GM19324 (cell line): ENCODE results near the gene DPPA5.
"Not testable (repeated sequence)": the region's sequence is repeated elsewhere in the genome, so short reads cannot be mapped to it uniquely, and the experiment has no call there.

Source experiments
- ATAC-seq: cut with Tn5 transposase; IDR thresholded peaks from one replicate; pipeline ENCODE4 v1.9.1; 2021; ENCODE audit warnings: mild to moderate bottlenecking, moderate library complexity; ENCODE audit not compliant: unreplicated experiment, low FRiP score

Gene DPPA5

GRCh38 chr6:73367761-73368355 is 13.8 kb upstream of the DPPA5 start:
- ATAC-seq: no peak

GRCh38 chr6:73364549-73364948 is 10.5 kb upstream of the DPPA5 start:
- no peak for ATAC-seq

DNA sequence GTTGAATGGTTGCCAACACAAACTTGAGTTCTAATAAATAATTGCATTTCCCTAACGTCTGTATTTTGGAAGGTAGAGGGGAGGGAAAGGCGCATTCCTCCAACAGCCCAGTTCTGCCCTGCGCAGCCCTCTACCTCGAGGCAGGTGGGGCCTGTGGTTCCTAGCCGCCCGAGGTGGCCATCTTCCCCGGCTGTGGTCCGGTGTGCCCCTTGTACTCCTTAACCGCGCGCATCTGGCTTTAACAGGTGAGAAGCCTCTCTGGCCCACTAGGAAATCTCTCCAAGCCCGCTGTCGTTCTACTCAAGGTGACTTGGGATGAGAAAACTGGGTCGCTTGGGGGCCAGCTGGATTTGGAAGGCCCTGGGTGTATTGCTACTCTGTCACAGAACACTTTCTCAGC is 10.0 kb upstream of the DPPA5 start:
- ATAC-seq: no peak

DNA sequence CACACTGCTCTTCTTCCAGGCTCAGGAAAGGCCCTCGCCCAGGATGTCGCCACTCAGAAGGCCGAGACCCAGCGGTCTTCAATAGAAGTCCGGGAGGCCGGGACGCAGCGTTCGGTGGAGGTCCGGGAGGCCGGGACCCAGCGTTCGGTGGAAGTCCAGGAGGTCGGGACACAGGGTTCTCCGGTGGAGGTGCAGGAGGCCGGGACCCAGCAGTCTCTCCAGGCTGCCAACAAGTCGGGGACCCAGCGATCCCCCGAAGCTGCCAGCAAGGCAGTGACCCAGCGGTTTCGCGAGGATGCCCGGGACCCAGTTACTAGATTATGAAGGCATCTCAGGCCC is 9.4 kb upstream of the DPPA5 start:
- ATAC-seq: no peak

DNA sequence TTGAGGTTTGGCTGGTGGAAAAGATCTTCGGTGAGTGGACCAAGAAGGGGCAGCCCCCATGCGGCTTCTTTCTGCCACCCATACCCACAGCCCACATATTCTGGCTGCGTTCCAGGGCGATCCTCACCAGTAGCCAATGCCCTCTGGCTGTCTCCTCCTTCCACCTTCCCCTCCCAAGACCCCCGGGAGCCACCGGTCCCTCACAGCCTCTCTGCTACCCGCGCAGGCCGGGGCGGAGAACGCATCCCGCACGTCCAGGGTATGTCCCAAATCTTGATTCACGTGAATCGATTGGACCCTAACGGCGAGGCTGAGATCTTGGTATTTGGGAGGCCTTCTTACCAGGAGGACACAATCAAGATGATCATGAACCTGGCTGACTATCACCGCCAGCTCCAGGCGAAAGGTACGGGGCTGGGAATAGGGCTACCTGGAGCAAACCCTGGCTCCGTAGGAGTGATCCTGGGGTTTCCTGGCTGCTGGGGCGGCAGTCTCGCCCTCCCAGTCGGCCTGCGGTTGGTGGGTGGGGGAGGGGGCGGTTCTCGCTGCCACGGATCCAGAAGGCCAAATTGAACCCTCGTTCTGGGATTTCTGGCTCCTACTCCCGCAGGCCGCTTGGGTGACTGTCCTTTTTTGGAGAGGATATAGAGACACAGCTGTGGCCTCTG is 8.9 kb upstream of the DPPA5 start:
- ATAC-seq: no peak

GRCh38 chr6:73362358-73362757 is 8.3 kb upstream of the DPPA5 start, which contains the start of gene KHDC3L:
Gene KHDC3L, plus strand, starts transcription at chr6:73362658. Its CDS starts 72 bp downstream, at chr6:73362730.
- no peak for ATAC-seq

GRCh38 chr6:73349311-73349710 is 4.8 kb downstream of the DPPA5 start:
- no peak for ATAC-seq

DNA sequence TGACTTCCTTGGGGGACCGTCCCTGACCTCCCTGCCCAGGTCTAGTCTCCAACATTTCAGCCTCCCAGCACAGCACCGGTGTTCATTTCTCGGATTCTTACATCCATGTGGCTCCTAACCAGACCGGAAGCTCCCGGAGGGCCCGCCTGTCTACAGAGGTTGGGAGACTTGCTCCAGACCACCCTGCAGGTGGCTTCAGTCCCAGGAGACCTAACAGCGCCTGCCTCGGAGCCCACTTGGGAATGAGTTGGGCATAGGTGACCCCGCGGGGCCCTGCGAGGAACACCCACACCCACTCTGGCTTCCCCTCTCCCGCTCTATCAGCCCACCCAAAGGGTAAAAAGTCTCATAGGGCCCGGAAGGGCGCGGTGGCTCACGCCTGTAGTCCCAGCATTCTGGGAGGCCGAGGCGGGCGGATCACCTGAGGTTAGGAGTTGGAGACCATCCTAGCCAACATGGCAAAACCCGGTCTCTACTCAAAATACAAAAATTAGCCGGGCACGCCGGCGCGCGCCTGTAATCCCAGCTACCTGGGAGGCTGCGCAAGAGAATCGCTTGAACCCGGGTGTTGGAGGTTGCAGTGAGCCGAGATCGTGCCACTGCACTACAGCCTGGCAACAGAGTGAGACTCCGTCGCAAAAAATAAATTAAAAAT is 5.4 kb downstream of the DPPA5 start:
- ATAC-seq: no peak

- ATAC-seq: no peak
These were observed 10.9 kb downstream of the DPPA5 start for GRCh38 chr6:73343164-73343563.

DNA sequence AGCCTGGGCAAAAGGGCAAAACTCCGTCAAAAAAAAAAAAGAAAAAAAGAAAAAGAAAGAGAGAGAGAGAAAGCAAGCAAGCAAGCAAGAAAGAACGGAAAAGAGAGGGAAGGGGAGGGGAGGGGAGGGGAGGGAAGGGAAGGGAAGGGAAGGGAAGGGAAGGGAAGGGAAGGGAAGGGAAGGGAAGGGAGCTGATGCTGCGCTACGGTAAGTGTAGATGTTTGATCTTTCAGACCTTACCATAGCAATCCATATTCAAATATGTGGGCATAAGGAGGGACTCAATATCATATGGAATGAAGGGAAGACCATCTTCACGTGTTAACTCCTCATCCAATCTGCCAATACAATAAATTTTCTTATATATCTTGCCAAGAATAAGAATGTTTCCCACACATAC is 11.9 kb downstream of the DPPA5 start:
- no peak for ATAC-seq

GRCh38 chr6:73341335-73341734 is 12.7 kb downstream of the DPPA5 start:
- no peak for ATAC-seq

DNA sequence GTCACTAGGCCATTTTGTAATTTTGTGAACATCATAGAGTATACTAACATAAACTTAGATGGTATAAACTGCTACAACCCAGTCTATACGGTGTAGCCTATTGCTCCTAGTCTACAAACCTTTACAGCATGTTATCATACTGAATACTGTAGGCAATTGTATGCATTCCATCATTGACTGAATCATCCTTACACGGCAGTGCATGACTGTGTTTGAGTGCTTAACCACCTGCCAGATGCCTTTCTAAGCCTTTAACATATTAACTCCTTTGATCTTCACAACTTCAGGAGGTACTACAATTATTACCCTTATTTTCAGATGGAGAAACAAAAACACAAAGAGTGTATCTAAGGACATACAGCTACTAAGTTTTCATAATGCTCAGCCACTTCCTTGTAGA is 14.0 kb downstream of the DPPA5 start:
- no peak for ATAC-seq

- no peak for ATAC-seq
These were observed 14.7 kb downstream of the DPPA5 start for GRCh38 chr6:73339340-73339739.

DNA sequence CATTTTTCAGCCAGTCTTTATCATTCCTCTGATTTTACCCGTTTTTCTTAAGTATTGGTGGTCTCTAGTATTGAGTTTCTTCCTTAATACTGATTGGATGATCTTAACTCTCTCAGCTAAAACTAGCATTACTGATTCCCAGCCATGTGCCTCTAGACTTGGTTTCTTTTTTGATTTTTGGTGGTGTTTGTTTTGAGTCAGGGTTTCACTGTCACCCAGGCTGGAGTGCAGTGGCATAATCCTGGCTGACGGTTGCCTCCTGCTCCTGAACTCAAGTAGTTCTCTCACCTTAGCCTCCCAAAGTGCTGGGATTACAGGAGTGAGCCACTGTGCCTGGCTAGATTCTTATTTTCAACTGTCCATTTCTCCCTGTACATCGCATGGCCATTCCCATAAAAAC is 24.9 kb downstream of the DPPA5 start:
- ATAC-seq: no peak

GRCh38 chr6:73328790-73329189 is 25.3 kb downstream of the DPPA5 start:
- no peak for ATAC-seq

- no peak for ATAC-seq
These were observed 28.4 kb downstream of the DPPA5 start for GRCh38 chr6:73325656-73326055.

GRCh38 chr6:73323323-73323722 is 30.8 kb downstream of the DPPA5 start:
- ATAC-seq: no peak

DNA sequence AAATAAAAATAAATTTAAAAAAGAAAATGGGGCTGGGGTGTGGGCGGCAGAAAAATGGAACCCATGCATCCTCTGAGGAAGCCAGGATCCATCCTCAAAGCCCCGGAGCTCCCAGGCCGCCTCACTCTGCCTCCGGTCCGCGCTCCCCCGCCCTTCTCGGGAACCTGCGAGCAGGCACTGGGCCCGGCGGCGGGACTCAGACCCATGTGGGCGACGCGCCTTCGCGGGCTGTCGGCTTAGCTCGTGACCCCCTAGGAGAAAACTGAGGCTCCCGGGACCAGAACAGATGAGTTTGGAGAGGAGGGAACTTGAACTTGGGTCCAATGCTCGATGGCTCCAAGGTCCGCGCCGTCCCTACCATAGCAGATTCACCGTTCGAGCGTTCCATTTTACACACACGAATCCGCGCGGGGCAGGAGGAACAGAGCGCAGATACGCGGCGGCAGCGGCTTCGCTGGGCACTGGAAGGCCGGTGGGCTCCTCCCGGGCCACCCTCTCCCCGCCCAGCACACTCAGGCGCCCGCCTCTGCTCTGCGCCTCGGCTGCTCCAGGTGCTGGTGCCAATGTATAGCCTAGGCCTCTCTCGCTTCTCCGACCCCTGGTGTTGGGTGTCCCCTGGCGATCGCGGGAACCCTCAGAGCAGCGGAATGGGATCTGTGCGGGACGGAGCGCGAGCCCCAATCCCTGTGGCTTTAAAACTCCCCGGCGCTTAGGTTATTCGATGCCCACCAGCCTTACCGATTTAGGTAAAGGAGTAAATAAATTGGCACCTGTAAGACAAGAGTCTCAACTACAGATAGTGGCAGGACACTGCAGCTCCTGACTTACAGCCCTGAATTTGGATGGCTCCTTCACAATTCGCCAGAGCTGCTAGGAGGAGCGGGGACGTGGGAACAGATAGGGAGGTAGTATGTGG is 39.2 kb downstream of the DPPA5 start:
- no peak for ATAC-seq

DNA sequence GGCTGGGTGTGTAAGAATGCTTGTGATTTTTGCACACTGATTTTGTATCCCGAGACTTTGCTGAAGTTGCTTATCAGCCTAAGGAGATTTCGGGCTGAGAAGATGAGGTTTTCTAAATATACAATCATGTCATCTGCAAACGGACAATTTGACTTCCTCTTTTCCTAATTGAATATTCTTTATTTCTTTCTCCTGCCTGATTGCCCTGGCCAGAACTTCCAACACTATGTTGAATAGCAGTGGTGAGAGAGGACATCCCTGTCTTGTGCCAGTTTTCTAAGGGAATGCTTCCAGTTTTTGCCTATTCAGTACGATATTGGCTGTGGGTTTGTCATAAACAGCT is 43.6 kb downstream of the DPPA5 start:
- ATAC-seq: not testable (repeated sequence)

DNA sequence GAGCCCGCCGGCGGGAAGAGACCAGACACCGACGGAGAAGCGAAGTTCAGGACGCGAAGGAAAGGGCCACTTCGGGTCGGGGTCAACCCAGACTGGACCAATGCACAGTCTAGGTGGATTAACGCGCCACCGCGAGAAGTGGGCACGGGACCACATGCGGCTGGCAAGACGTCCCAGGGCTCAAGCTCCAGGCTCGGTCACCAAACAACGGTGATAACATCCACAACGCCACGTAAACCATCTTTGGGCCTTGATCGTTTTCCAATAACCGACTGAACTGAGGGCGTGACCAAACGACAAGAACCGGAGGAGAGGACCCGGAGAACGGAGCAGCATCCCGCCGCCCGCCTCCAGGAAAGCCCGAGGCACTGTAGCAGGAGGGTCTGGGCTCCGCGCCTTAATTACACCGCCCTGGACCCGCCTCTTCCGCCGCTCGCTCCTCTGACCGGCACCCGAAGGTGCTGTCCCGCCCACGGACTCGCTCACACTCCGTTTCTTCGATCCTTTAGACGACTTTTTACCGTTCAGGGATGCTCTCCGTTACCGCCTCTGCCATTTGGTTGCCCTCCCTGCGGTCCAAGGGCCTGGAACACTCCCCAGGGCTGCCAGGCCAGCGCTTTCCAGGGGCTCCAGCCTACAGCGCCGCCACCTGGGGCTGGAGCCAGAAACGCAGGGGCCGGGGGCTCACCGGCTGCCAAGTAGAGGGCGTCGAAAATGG is 44.1 kb downstream of the DPPA5 start:
- ATAC-seq: peak; percentile 98

GRCh38 chr6:73309535-73309784 is 44.6 kb downstream of the DPPA5 start:
- ATAC-seq: no peak
